OCI-LY1 (cell line): ENCODE measurements around the gene PDE8A.

ENCODE experiments used
- H2AFZ ChIP-seq: fragments of 200-600 bp; sonication (generic), shearing (Covaris generic); 2 replicates; pipeline ENCODE4 v1.6.0; 2014; ENCODE audit warnings: antibody characterized with exemption, mild to moderate bottlenecking, low read length
- H3F3A ChIP-seq: fragments of 200-600 bp; sonication (generic), shearing (Covaris generic); 2 replicates; pipeline ENCODE4 v1.6.0; 2014; ENCODE audit warnings: mild to moderate bottlenecking, antibody characterized with exemption, low read length, moderate library complexity; ENCODE audit not compliant: insufficient read depth
- H3K27ac ChIP-seq: fragments of 200-600 bp; sonication (generic); 2 replicates; pipeline ENCODE4 v1.5.1; 2014; ENCODE audit warnings: low read length, mixed run types, mild to moderate bottlenecking, low read depth; ENCODE audit not compliant: poor library complexity, severe bottlenecking
- H3K27me3 ChIP-seq: fragments of 200-600 bp; sonication (generic); 2 replicates; pipeline ENCODE4 v1.6.0; 2014; ENCODE audit warnings: antibody characterized with exemption, mild to moderate bottlenecking, low read length, moderate library complexity; ENCODE audit not compliant: insufficient read depth
- H3K36me3 ChIP-seq: fragments of 200-600 bp; sonication (generic); 2 replicates; pipeline ENCODE4 v1.6.1; 2014; ENCODE audit warnings: mild to moderate bottlenecking, antibody characterized with exemption, low read length, moderate library complexity, mixed read lengths; ENCODE audit not compliant: insufficient read depth
- H3K4me1 ChIP-seq: fragments of 200-600 bp; sonication (generic); 2 replicates; pipeline ENCODE4 v1.5.1; 2014; ENCODE audit warnings: mild to moderate bottlenecking, low read length, moderate library complexity; ENCODE audit not compliant: insufficient read depth, severe bottlenecking
- H3K4me2 ChIP-seq: fragments of 200-600 bp; sonication (generic), shearing (Covaris generic); 2 replicates; pipeline ENCODE4 v1.6.1; 2014; ENCODE audit warnings: low read length
- H3K4me3 ChIP-seq: fragments of 200-600 bp; sonication (generic); 2 replicates; pipeline ENCODE4 v1.5.1; 2014; ENCODE audit warnings: low read length, low read depth, mild to moderate bottlenecking, mixed read lengths; ENCODE audit not compliant: poor library complexity, severe bottlenecking
- H3K79me2 ChIP-seq: fragments of 200-600 bp; shearing (Covaris generic); 2 replicates; pipeline ENCODE4 v1.6.1; 2016; ENCODE audit warnings: mixed run types, low read length, mixed read lengths; ENCODE audit not compliant: insufficient read depth
- H3K9ac ChIP-seq: fragments of 200-600 bp; sonication (generic), shearing (Covaris generic); 2 replicates; pipeline ENCODE4 v1.6.1; 2014; ENCODE audit warnings: mild to moderate bottlenecking, low read length, mixed read lengths
- H3K9me2 ChIP-seq: fragments of 200-600 bp; sonication (generic), shearing (Covaris generic); 2 replicates; pipeline ENCODE4 v1.6.1; 2014; ENCODE audit warnings: low read depth, mild to moderate bottlenecking, low read length, mixed read lengths
- H3K9me3 ChIP-seq: fragments of 200-600 bp; shearing (Covaris generic); 2 replicates; pipeline ENCODE4 v1.6.1; 2014; ENCODE audit warnings: low read length, mixed read lengths
- H4K20me1 ChIP-seq: fragments of 200-600 bp; sonication (generic), shearing (Covaris generic); 2 replicates; pipeline ENCODE4 v1.6.0; 2016; ENCODE audit warnings: mild to moderate bottlenecking, low read length; ENCODE audit not compliant: insufficient read depth
- EZH2 ChIP-seq: fragments of 200-600 bp; sonication (generic), shearing (Covaris generic); IDR thresholded peaks from 2 replicates; pipeline ENCODE4 v1.8.0; 2017; ENCODE audit warnings: borderline replicate concordance, mixed run types, mild to moderate bottlenecking, antibody characterized with exemption, low read length, moderate library complexity, mixed read lengths
- TF ChIP-seq, protein P1 (sequence below): fragments of 200-600 bp; sonication (generic), shearing (Covaris generic); IDR thresholded peaks from 2 replicates; pipeline ENCODE4 v1.5.1; 2017; ENCODE audit warnings: mild to moderate bottlenecking, antibody characterized with exemption, low read length, moderate library complexity, mixed read lengths

Gene PDE8A

GRCh38 chr15:84980196-84981053, 1.2 kb upstream of the PDE8A start:
- Histone ChIP-seq H3K4me2 (peak overlapping the region; percentile 83), H3K27ac (no peak overlapping the region), H4K20me1 (no peaks in the 10 kb centered on the region), H3K9me3 (no peaks in the 10 kb centered on the region), H3K79me2 (no peaks in the 10 kb centered on the region), H3K4me3 (peak overlapping the region; percentile 71), H3K9ac (peak overlapping the region; percentile 65), H3K4me1 (peaks cover 15% of the 10 kb centered on the region), H3K9me2 (no peaks in the 10 kb centered on the region), H2AFZ (no peak overlapping the region), H3K27me3 (peaks cover 12% of the 10 kb centered on the region; the same call in 1 of the 2 replicates), H3F3A (no peaks in the 10 kb centered on the region), H3K36me3 (no peaks in the 10 kb centered on the region)
- TF ChIP-seq, protein P1, sequence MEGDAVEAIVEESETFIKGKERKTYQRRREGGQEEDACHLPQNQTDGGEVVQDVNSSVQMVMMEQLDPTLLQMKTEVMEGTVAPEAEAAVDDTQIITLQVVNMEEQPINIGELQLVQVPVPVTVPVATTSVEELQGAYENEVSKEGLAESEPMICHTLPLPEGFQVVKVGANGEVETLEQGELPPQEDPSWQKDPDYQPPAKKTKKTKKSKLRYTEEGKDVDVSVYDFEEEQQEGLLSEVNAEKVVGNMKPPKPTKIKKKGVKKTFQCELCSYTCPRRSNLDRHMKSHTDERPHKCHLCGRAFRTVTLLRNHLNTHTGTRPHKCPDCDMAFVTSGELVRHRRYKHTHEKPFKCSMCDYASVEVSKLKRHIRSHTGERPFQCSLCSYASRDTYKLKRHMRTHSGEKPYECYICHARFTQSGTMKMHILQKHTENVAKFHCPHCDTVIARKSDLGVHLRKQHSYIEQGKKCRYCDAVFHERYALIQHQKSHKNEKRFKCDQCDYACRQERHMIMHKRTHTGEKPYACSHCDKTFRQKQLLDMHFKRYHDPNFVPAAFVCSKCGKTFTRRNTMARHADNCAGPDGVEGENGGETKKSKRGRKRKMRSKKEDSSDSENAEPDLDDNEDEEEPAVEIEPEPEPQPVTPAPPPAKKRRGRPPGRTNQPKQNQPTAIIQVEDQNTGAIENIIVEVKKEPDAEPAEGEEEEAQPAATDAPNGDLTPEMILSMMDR, result no peak
- no peak for TF ChIP-seq EZH2

DNA sequence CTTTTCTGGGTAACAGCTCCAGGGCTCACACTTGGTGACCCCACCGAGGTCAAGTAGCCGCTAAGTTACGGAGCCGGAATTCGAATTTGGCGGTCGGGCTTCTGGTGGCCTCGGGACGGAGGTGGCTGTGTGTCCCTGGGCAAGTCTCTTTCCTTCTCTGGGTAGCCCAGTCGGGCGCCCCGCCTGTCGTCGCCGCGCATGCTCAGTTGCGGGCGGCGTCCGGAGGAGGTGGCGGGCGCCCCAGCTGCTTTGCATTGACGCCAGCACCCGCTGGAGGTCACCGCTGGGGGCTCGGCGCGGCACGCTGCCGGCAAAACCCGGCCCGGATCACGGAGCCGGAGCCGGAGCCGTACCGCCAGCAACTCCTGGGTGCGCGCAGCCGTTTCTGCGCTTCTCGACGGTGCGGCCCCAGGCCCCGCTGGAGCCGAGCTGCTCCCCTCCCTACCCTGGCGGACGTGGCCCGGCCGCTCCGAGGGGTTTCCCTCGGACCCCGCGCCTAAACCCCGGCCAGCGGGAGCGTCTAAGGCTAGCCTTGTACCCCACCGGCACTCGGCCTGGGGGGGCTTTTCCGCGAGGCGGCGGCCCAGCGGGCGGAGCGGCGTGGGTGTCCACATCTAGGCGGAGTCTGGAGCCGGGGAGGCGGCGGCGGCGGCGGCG, 474 bp upstream of the PDE8A start:
- H3K9me2 ChIP-seq, result no peaks in the 10 kb centered on the region
- H3K4me1 ChIP-seq, result peaks cover 15% of the 10 kb centered on the region
- no peak overlapping the region for H3K27ac ChIP-seq
- H3K27me3 ChIP-seq, result peaks cover 12% of the 10 kb centered on the region; the same call in 1 of the 2 replicates
- no peaks in the 10 kb centered on the region for H3K9me3 ChIP-seq
- peak overlapping the region; percentile 71 for H3K4me3 ChIP-seq
- no peaks in the 10 kb centered on the region for H4K20me1 ChIP-seq
- H3K9ac ChIP-seq, result peak overlapping the region; percentile 65
- no peak for TF ChIP-seq EZH2
- TF ChIP-seq, protein P1, result no peak
- no peaks in the 10 kb centered on the region for H3K79me2 ChIP-seq
- H3K36me3 ChIP-seq, result no peaks in the 10 kb centered on the region
- peak overlapping the region; percentile 73; the same call in 1 of the 2 replicates for H2AFZ ChIP-seq
- no peaks in the 10 kb centered on the region for H3F3A ChIP-seq
- peak overlapping the region; percentile 83 for H3K4me2 ChIP-seq

DNA sequence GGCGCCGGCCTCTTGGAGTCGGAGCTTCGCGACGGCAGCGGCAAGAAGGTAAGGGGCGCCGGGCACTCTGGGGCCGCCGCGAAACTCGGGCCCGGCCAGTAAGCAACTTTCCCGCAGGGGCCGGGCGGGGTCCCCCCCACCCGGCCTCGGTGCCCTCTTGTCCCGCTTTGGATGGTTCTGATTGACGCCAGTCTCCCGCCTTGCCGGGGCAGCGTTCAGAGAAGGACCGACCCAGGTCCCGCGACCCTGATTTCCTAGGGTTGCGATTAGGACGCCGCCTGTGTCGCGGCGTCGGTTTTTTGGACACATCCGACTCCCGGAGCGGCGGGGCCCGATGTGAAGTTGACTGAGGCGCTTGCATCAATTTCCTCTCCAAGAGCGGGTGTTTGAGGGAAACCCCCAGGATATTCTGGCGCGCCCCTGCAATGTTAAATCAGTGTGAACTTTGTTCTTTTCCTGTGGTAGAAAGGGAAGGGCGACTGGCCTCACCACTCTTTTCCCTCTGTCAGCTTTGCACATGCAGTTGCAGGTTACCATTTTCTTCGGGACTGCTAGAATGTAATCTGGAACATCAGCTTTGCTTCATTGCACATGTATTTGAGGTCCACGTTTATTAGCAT, 755 bp downstream of the PDE8A start:
- Histone ChIP-seq H3K9me3 (no peaks in the 10 kb centered on the region), H3K79me2 (no peaks in the 10 kb centered on the region), H4K20me1 (no peaks in the 10 kb centered on the region), H3K36me3 (no peaks in the 10 kb centered on the region), H2AFZ (no peak overlapping the region), H3K27me3 (peaks cover 12% of the 10 kb centered on the region; the same call in 1 of the 2 replicates), H3K27ac (no peak overlapping the region), H3K9ac (peak overlapping the region; percentile 60; the same call in 1 of the 2 replicates), H3F3A (no peaks in the 10 kb centered on the region), H3K9me2 (no peaks in the 10 kb centered on the region), H3K4me1 (peaks cover 15% of the 10 kb centered on the region), H3K4me2 (peak overlapping the region; percentile 83), H3K4me3 (peak overlapping the region; percentile 71)
- TF ChIP-seq EZH2, result no peak
- TF ChIP-seq, protein P1, result no peak
